ENCODE data around the gene DAPK1. TPM values are rescaled to one million over a fixed set of nuclear protein-coding genes. Genes with fewer than 3 reads are reported as not detected.

Gene DAPK1
- total and polyA plus RNA-seq, 2 donors from 2014 or later = 15.5 to 166 TPM

DNA sequence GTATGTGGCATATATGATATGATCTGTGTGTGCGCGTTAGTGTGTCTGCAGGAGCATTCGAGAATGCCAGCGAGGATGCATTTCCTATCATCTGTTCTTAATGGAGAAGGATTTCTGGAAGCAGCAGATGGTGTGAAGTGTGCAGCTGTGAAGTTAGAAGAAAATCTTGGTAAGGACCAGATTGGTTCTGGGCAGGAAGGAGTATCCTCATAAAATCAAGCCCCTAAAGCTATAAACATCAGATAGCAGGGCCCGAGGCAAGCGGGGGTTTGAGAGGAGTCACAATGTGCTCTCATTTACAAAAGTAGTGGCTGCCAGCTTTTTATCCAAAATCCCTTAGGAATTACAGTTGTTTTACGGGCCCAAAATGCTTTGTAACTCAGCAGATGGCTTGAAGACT is 40.0 kb downstream of the DAPK1 start:
- Histone ChIP-seq H3K4me1 (ENCODE audit: control insufficient read depth in 2 of 3, insufficient read depth in 2 of 3, low read depth in 1 of 3, low read length in 3 of 3) (no peaks in the 10 kb centered on the region), H3K4me3 (ENCODE audit: low read length in 3 of 3) (no peak overlapping the region), H3K9me3 (ENCODE audit: control insufficient read depth in 2 of 3, insufficient read depth in 1 of 3, low read length in 3 of 3) (no peaks in the 10 kb centered on the region), H3K9ac (ENCODE audit: low read length in 3 of 3) (no peak overlapping the region), H3K27me3 (ENCODE audit: control insufficient read depth, insufficient read depth, low read length) (no peaks in the 10 kb centered on the region), H3K36me3 (ENCODE audit: control insufficient read depth in 2 of 3, insufficient read depth in 3 of 3, low read length in 3 of 3) (peaks cover 0 to 3% (median 2%) of the 10 kb centered on the region in 3 donors), H3K27ac (ENCODE audit: low read depth in 2 of 2, low read length in 2 of 2) (no peak overlapping the region)
- DNase-seq = no peak
- no peak for FAIRE-seq
- intact Hi-C loops (cut with DNase I) = no loop called here
- TF ChIP-seq, protein P1, sequence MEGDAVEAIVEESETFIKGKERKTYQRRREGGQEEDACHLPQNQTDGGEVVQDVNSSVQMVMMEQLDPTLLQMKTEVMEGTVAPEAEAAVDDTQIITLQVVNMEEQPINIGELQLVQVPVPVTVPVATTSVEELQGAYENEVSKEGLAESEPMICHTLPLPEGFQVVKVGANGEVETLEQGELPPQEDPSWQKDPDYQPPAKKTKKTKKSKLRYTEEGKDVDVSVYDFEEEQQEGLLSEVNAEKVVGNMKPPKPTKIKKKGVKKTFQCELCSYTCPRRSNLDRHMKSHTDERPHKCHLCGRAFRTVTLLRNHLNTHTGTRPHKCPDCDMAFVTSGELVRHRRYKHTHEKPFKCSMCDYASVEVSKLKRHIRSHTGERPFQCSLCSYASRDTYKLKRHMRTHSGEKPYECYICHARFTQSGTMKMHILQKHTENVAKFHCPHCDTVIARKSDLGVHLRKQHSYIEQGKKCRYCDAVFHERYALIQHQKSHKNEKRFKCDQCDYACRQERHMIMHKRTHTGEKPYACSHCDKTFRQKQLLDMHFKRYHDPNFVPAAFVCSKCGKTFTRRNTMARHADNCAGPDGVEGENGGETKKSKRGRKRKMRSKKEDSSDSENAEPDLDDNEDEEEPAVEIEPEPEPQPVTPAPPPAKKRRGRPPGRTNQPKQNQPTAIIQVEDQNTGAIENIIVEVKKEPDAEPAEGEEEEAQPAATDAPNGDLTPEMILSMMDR (IDR thresholded peaks at IDR 0.05; ENCODE audit: borderline replicate concordance, extremely low read depth, insufficient read depth) = no peak

DNA sequence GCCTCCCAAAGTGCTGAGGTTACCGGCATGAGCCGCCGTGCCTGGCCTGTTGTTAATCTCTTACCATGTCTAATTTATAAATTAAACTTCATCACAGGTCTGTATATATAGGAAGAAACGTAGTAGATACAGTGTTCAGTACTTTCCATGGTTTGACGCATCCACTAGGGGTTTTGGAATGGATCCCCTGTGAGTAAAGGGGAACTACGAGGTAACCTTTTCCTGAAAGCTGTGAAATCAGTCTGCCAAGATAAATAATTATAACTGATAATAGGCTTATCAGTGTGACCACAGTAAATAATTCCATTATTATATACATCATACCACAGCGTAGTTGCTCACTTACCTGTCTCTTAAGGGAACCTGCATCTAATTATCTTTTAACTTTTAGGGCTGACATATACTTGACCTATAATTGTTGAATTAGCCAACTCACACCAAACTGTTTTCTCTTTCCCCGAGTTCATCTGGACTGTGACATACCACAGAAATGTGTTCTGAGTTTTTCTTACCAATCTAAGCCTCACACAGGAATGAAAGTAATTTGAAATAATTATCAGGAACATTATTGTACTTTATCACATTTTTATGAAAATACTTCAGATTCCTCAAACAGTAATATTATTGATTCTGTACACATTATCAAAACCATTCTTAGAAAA is 42.9 kb downstream of the DAPK1 start:
- DNase-seq (no peak), FAIRE-seq (no peak)
- intact Hi-C loops (cut with DNase I) = no loop called here
- Histone ChIP-seq H3K4me3 (ENCODE audit: low read length in 3 of 3) (no peak overlapping the region), H3K27me3 (ENCODE audit: control insufficient read depth, insufficient read depth, low read length) (no peaks in the 10 kb centered on the region), H3K4me1 (ENCODE audit: control insufficient read depth in 2 of 3, insufficient read depth in 2 of 3, low read depth in 1 of 3, low read length in 3 of 3) (no peaks in the 10 kb centered on the region), H3K9ac (ENCODE audit: low read length in 3 of 3) (no peak overlapping the region), H3K9me3 (ENCODE audit: control insufficient read depth in 2 of 3, insufficient read depth in 1 of 3, low read length in 3 of 3) (no peaks in the 10 kb centered on the region), H3K36me3 (ENCODE audit: control insufficient read depth in 2 of 3, insufficient read depth in 3 of 3, low read length in 3 of 3) (peaks cover 0 to 3% (median 2%) of the 10 kb centered on the region in 3 donors), H3K27ac (ENCODE audit: low read depth in 2 of 2, low read length in 2 of 2) (no peak overlapping the region)
- TF ChIP-seq, protein P1 (IDR thresholded peaks at IDR 0.05; ENCODE audit: borderline replicate concordance, extremely low read depth, insufficient read depth) = no peak

DNA sequence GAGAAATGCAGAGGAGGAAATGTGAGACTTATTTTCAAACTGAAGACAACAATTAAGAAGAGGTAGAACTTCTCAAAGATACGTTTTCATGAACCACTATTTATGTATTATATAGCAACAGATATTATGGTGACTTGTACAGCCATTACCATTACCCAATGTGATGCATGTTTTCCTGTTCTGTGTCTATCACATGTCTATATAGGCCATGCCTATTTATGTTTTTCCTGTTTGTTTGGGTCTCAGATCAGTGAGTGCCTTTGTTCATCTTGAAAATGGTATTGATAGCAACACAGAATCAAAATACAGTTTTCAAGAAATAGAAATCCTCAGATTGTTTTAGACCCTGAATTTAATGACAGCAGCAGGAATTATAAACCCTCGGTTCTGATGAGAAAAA is 44.0 kb downstream of the DAPK1 start:
- intact Hi-C loops (cut with DNase I) = no loop called here
- Histone ChIP-seq H3K27ac (ENCODE audit: low read depth in 2 of 2, low read length in 2 of 2) (no peak overlapping the region), H3K27me3 (ENCODE audit: control insufficient read depth, insufficient read depth, low read length) (no peaks in the 10 kb centered on the region), H3K4me3 (ENCODE audit: low read length in 3 of 3) (no peak overlapping the region), H3K9ac (ENCODE audit: low read length in 3 of 3) (no peak overlapping the region), H3K36me3 (ENCODE audit: control insufficient read depth in 2 of 3, insufficient read depth in 3 of 3, low read length in 3 of 3) (peaks cover 0 to 3% (median 2%) of the 10 kb centered on the region in 3 donors), H3K9me3 (ENCODE audit: control insufficient read depth in 2 of 3, insufficient read depth in 1 of 3, low read length in 3 of 3) (no peaks in the 10 kb centered on the region), H3K4me1 (ENCODE audit: control insufficient read depth in 2 of 3, insufficient read depth in 2 of 3, low read depth in 1 of 3, low read length in 3 of 3) (no peaks in the 10 kb centered on the region)
- FAIRE-seq (no peak), DNase-seq (no peak)
- TF ChIP-seq, protein P1 (IDR thresholded peaks at IDR 0.05; ENCODE audit: borderline replicate concordance, extremely low read depth, insufficient read depth) = no peak

DNA sequence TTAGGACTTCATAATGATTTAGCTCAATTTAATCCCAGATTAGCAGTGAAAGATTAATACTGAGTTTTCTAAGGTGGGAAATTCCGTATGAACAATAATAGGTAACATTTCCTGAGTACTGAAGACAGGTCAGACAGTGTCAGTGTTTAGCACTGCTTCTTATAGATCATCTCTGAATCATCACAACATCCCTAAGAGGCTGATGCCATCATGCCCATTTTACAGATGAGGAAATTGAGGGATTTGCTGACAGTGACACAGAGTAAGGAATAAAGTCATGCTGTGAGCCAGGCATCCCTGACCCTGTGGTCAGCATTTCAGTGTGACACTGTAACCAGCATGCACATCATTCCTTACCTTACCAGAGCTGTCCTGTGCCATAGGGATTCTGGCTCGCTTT is 44.5 kb downstream of the DAPK1 start:
- FAIRE-seq (no peak), DNase-seq (no peak)
- intact Hi-C loops (cut with DNase I) = no loop called here
- Histone ChIP-seq H3K4me3 (ENCODE audit: low read length in 3 of 3) (no peak overlapping the region), H3K27ac (ENCODE audit: low read depth in 2 of 2, low read length in 2 of 2) (no peak overlapping the region), H3K9ac (ENCODE audit: low read length in 3 of 3) (no peak overlapping the region), H3K27me3 (ENCODE audit: control insufficient read depth, insufficient read depth, low read length) (no peaks in the 10 kb centered on the region), H3K4me1 (ENCODE audit: control insufficient read depth in 2 of 3, insufficient read depth in 2 of 3, low read depth in 1 of 3, low read length in 3 of 3) (no peaks in the 10 kb centered on the region), H3K9me3 (ENCODE audit: control insufficient read depth in 2 of 3, insufficient read depth in 1 of 3, low read length in 3 of 3) (no peaks in the 10 kb centered on the region), H3K36me3 (ENCODE audit: control insufficient read depth in 2 of 3, insufficient read depth in 3 of 3, low read length in 3 of 3) (peaks cover 0 to 3% (median 2%) of the 10 kb centered on the region in 3 donors)
- TF ChIP-seq, protein P1 (IDR thresholded peaks at IDR 0.05; ENCODE audit: borderline replicate concordance, extremely low read depth, insufficient read depth) = no peak
